ENCODE measurements around the gene LDB3.
"Not testable (repeated sequence)": the region's sequence is repeated elsewhere in the genome, so short reads cannot be mapped to it uniquely, and the experiment has no call there.

Gene LDB3

GRCh38 chr10:86723009-86723408 is 54.7 kb downstream of the LDB3 start:
- no peaks in the 10 kb centered on the region for H3K36me3 Mint-ChIP-seq (ENCODE audit: low read depth)
- H3K9me3 Mint-ChIP-seq = no peaks in the 10 kb centered on the region
- H3K4me1 Mint-ChIP-seq (ENCODE audit: low read depth) = no peaks in the 10 kb centered on the region
- H3K27ac Mint-ChIP-seq = no peak overlapping the region
- H3K27me3 Mint-ChIP-seq = peaks cover 8% of the 10 kb centered on the region
- H3K4me3 Mint-ChIP-seq = no peak overlapping the region
- intact Hi-C loops (cut with micrococcal nuclease) = no loop called here

DNA sequence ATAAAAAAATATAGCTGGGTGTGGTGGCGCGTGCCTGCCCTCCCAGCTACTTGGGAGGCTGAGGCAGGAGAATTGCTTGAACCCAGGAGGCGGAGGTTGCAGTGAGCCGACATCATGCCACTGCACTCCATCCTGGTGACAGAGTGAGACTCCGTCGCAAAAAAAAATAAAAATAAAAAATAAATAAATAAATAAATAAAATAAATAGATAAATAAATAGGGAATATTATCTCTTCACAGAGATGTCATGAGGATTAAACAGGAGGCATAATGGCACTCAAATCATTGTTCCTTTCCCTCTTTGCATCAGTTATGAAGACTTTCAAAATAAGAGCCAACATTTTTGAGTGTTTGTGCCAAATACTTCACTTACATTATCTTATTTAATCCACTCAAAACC is 56.1 kb downstream of the LDB3 start:
- H3K27me3 Mint-ChIP-seq = peaks cover 9% of the 10 kb centered on the region
- H3K4me3 Mint-ChIP-seq = no peak overlapping the region
- no peak overlapping the region for H3K27ac Mint-ChIP-seq
- no peaks in the 10 kb centered on the region for H3K9me3 Mint-ChIP-seq
- no peaks in the 10 kb centered on the region for H3K36me3 Mint-ChIP-seq (ENCODE audit: low read depth)
- no peaks in the 10 kb centered on the region for H3K4me1 Mint-ChIP-seq (ENCODE audit: low read depth)
- intact Hi-C loops (cut with micrococcal nuclease) = no loop called here

- intact Hi-C loops (cut with micrococcal nuclease) = no loop called here
- Mint-ChIP-seq H3K9me3 (no peaks in the 10 kb centered on the region), H3K36me3 (ENCODE audit: low read depth) (no peaks in the 10 kb centered on the region), H3K4me3 (no peak overlapping the region), H3K27ac (no peak overlapping the region), H3K27me3 (peaks cover 8% of the 10 kb centered on the region), H3K4me1 (ENCODE audit: low read depth) (no peaks in the 10 kb centered on the region)
Observed at GRCh38 chr10:86725980-86726676, 57.8 kb downstream of the LDB3 start.

DNA sequence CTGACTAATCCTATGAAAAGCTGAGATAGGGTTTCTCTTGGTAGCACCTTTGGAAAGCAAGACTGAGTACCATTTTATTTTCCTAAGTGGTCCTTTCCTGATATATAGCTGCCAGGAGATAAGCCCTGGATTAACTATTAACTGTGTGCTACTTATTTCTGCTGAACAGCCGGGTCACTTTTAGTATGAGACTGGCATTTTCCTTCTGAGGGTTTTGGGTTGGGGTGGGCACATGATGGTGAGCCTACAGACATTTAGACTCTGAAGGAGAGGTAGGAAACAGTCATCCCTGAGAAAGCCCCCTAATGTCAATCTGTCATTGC is 58.3 kb downstream of the LDB3 start:
- Mint-ChIP-seq H3K9me3 (no peaks in the 10 kb centered on the region), H3K4me1 (ENCODE audit: low read depth) (no peaks in the 10 kb centered on the region), H3K27me3 (peaks cover 8% of the 10 kb centered on the region), H3K27ac (no peak overlapping the region), H3K36me3 (ENCODE audit: low read depth) (no peaks in the 10 kb centered on the region), H3K4me3 (no peak overlapping the region)
- intact Hi-C loops (cut with micrococcal nuclease) = no loop called here

GRCh38 chr10:86727470-86727869 is 59.2 kb downstream of the LDB3 start:
- H3K4me1 Mint-ChIP-seq (ENCODE audit: low read depth) = no peaks in the 10 kb centered on the region
- intact Hi-C loops (cut with micrococcal nuclease) = no loop called here
- no peaks in the 10 kb centered on the region for H3K9me3 Mint-ChIP-seq
- H3K36me3 Mint-ChIP-seq (ENCODE audit: low read depth) = no peaks in the 10 kb centered on the region
- H3K27ac Mint-ChIP-seq = no peak overlapping the region
- H3K4me3 Mint-ChIP-seq = no peak overlapping the region
- peaks cover 8% of the 10 kb centered on the region for H3K27me3 Mint-ChIP-seq

GRCh38 chr10:86728056-86728455 is 59.7 kb downstream of the LDB3 start:
- intact Hi-C loops (cut with micrococcal nuclease) = no loop called here
- no peak overlapping the region for H3K4me3 Mint-ChIP-seq
- no peaks in the 10 kb centered on the region for H3K4me1 Mint-ChIP-seq (ENCODE audit: low read depth)
- no peak overlapping the region for H3K27ac Mint-ChIP-seq
- no peaks in the 10 kb centered on the region for H3K36me3 Mint-ChIP-seq (ENCODE audit: low read depth)
- peaks cover 8% of the 10 kb centered on the region for H3K27me3 Mint-ChIP-seq
- H3K9me3 Mint-ChIP-seq = no peaks in the 10 kb centered on the region

- Mint-ChIP-seq H3K27ac (no peak overlapping the region), H3K27me3 (peaks cover 9% of the 10 kb centered on the region), H3K9me3 (no peaks in the 10 kb centered on the region), H3K36me3 (ENCODE audit: low read depth) (no peaks in the 10 kb centered on the region), H3K4me1 (ENCODE audit: low read depth) (no peaks in the 10 kb centered on the region), H3K4me3 (no peak overlapping the region)
- intact Hi-C loops (cut with micrococcal nuclease) = no loop called here
Observed at GRCh38 chr10:86729677-86730076, 61.4 kb downstream of the LDB3 start.

GRCh38 chr10:86730227-86730626 is 61.9 kb downstream of the LDB3 start:
- no peak overlapping the region for H3K4me3 Mint-ChIP-seq
- H3K9me3 Mint-ChIP-seq = no peaks in the 10 kb centered on the region
- H3K36me3 Mint-ChIP-seq (ENCODE audit: low read depth) = no peaks in the 10 kb centered on the region
- intact Hi-C loops (cut with micrococcal nuclease) = no loop called here
- no peaks in the 10 kb centered on the region for H3K4me1 Mint-ChIP-seq (ENCODE audit: low read depth)
- no peak overlapping the region for H3K27ac Mint-ChIP-seq
- peaks cover 11% of the 10 kb centered on the region for H3K27me3 Mint-ChIP-seq

DNA sequence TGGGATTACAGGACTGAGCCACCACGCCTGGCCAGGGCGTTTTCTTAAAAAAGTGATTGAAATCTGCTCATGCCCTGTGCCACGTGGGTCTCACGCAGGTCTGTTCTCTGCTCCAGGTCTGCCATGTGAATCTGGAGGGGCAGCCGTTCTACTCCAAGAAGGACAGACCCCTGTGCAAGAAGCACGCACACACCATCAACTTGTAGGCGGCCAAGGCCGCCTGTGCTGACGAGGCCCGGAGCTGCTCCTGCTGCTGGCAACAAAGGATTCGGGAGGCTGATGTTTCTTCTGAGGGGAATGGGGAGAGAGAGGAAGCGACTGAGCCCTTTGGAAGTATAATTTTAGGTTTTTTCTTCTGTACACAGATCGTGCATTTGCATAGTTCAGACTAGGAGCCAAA is 64.5 kb downstream of the LDB3 start:
- no peak overlapping the region for H3K4me3 Mint-ChIP-seq
- H3K27me3 Mint-ChIP-seq = peaks cover 7% of the 10 kb centered on the region
- intact Hi-C loops (cut with micrococcal nuclease) = no loop called here
- H3K36me3 Mint-ChIP-seq (ENCODE audit: low read depth) = no peaks in the 10 kb centered on the region
- H3K9me3 Mint-ChIP-seq = no peaks in the 10 kb centered on the region
- no peaks in the 10 kb centered on the region for H3K4me1 Mint-ChIP-seq (ENCODE audit: low read depth)
- H3K27ac Mint-ChIP-seq = no peak overlapping the region

DNA sequence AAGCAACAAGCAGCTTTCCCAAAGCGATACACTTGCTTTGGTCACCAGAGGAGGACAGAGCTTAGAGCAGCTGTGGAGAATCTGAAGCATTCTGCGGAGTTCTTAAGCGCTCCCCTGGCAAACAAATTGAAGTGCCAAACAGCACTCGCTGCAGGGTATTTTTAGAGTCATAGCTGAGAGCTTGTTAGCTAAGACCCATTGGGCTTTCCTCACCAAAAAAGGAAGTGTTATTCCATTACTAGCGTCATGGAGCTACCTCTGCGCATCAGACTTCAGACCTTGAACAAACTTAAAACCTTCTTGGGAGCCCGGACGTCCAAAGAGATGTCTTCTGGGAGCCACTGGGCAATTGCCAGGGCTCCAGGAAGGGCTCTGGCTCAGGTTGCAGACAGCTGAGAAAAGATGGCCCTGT is 65.0 kb downstream of the LDB3 start:
- no peak overlapping the region for H3K4me3 Mint-ChIP-seq
- no peak overlapping the region for H3K27ac Mint-ChIP-seq
- intact Hi-C loops (cut with micrococcal nuclease) = no loop called here
- H3K4me1 Mint-ChIP-seq (ENCODE audit: low read depth) = no peaks in the 10 kb centered on the region
- H3K27me3 Mint-ChIP-seq = peaks cover 6% of the 10 kb centered on the region
- no peaks in the 10 kb centered on the region for H3K9me3 Mint-ChIP-seq
- H3K36me3 Mint-ChIP-seq (ENCODE audit: low read depth) = no peaks in the 10 kb centered on the region

DNA sequence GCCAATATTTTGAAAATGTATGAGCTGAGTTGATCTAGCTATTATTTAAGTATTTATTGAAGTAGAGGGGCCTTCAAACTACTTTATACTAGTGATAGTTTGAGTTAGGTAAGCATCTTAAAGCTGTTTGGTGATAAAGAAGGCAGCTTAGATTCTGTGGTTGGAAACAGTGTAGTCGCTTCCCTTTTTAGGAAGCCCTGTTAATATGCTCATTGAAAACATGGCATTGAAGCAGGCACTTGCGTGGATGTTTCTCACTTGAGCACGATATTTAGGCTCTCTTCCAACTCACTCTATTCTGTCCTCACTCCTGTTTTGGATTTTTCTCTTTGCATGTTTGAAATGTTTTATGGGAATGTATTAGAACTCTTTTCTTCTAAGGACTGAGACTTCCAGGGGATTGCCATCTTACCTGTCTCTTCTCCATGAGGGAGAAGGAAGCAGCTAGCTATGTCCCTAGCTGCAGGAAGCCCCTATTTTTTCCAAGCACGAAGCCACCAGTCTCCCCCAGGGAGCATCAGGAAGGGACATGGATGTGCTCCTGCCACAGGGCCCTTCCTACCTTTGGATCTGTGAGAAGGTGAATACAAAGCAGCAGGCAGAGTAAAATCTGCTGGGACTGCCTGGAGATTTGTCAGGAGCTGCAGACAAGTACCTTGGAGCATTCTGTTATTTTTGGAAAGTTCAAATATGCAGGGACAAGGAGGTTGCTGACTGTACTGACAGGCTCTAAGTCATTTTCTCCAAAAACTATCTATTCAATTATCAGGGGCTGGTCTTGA is 66.1 kb downstream of the LDB3 start:
- Mint-ChIP-seq H3K27me3 (peaks cover 6% of the 10 kb centered on the region), H3K27ac (no peak overlapping the region), H3K4me3 (no peak overlapping the region), H3K9me3 (no peaks in the 10 kb centered on the region), H3K4me1 (ENCODE audit: low read depth) (no peaks in the 10 kb centered on the region), H3K36me3 (ENCODE audit: low read depth) (no peaks in the 10 kb centered on the region)
- intact Hi-C loops (cut with micrococcal nuclease) = no loop called here

DNA sequence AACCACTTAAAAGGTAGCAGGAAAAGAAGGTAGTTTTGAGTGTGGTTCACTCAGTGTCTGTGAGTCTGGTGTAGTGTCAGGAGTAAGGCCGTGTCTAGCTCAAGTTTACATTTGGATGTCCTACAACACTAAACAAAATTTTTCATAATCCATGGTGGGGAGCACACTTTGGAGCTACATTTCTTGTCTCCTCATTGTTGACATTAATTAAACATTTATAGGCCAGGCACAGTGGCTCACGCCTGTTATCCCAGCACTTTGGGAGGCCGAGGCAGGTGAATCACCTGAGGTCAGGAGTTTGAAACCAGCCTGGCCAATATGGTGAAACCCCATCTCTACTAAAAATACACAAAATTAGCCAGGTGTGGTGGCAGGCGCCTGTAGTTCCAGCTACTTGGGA is 67.0 kb downstream of the LDB3 start:
- H3K4me1 Mint-ChIP-seq (ENCODE audit: low read depth); H3K9me3 Mint-ChIP-seq; intact Hi-C loops (cut with micrococcal nuclease); H3K27me3 Mint-ChIP-seq; H3K4me3 Mint-ChIP-seq; H3K27ac Mint-ChIP-seq; H3K36me3 Mint-ChIP-seq (ENCODE audit: low read depth): not testable (repeated sequence)

DNA sequence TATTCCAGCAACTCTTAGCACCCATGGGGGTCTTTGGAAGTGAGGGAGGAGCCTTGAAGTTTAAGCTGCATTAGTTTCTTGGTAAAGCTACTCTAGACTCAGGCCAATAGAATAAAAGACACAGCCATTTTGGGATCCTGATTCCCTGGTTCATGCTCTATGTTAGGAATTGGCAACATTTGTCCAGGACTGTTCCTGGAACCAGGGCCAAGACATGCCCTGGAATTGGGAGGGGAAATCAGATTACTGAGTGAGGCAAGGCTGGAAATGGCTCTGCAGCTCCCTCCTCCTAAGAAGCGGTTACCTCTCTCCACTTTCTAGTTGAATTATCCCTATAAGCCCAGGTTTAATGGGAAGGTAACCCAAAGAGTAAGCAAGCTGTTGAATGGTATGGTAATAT is 73.9 kb downstream of the LDB3 start:
- no peaks in the 10 kb centered on the region for H3K36me3 Mint-ChIP-seq (ENCODE audit: low read depth)
- no peak overlapping the region for H3K27ac Mint-ChIP-seq
- H3K4me1 Mint-ChIP-seq (ENCODE audit: low read depth) = peaks cover 7% of the 10 kb centered on the region
- intact Hi-C loops (cut with micrococcal nuclease) = no loop called here
- H3K27me3 Mint-ChIP-seq = peaks cover 23% of the 10 kb centered on the region
- H3K9me3 Mint-ChIP-seq = no peaks in the 10 kb centered on the region
- H3K4me3 Mint-ChIP-seq = no peak overlapping the region

GRCh38 chr10:86744067-86744725 is 75.9 kb downstream of the LDB3 start:
- peaks cover 27% of the 10 kb centered on the region for H3K27me3 Mint-ChIP-seq
- no peaks in the 10 kb centered on the region for H3K9me3 Mint-ChIP-seq
- H3K27ac Mint-ChIP-seq = no peak overlapping the region
- H3K4me3 Mint-ChIP-seq = no peak overlapping the region
- intact Hi-C loops (cut with micrococcal nuclease) = no loop called here
- peaks cover 7% of the 10 kb centered on the region for H3K4me1 Mint-ChIP-seq (ENCODE audit: low read depth)
- H3K36me3 Mint-ChIP-seq (ENCODE audit: low read depth) = no peaks in the 10 kb centered on the region
